BE2C (cell line): Measurements from ENCODE around the gene BARX1.
"Not testable (repeated sequence)": the region's sequence is repeated elsewhere in the genome, so short reads cannot be mapped to it uniquely, and the experiment has no call there.

Experiments used
- DNase-seq: peaks from one replicate; pipeline ENCODE4 v3.0.0-alpha.2; 2020
- H3K27me3 ChIP-seq: fragments of 250-450 bp; sonication (Bioruptor Pico); 2 replicates; pipeline ENCODE4 v1.5.1; 2020; ENCODE audit warnings: mild to moderate bottlenecking
- H3K36me3 ChIP-seq: fragments of 250-450 bp; sonication (Bioruptor Pico); 2 replicates; pipeline ENCODE4 v1.5.1; 2020; ENCODE audit warnings: mild to moderate bottlenecking
- H3K4me1 ChIP-seq: fragments of 250-450 bp; sonication (Bioruptor Pico); 2 replicates; pipeline ENCODE4 v1.5.1; 2020
- H3K4me3 ChIP-seq: 2 replicates; pipeline ENCODE4 v1.5.1; 2011; ENCODE audit warnings: low read depth, low read length
- H3K9me3 ChIP-seq: fragments of 250-450 bp; sonication (Bioruptor Pico); 2 replicates; pipeline ENCODE4 v1.5.1; 2020
- CTCF ChIP-seq: IDR thresholded peaks from 2 replicates; pipeline ENCODE4 v1.5.1; 2012; ENCODE audit warnings: mild to moderate bottlenecking, low read depth, low read length

BARX1 gene

GRCh38 chr9:93963969-93964368, 8.8 kb upstream of the BARX1 start:
- TF ChIP-seq CTCF, result no peak
- DNase-seq, result no peak

GRCh38 chr9:93963489-93963888, 8.3 kb upstream of the BARX1 start:
- DNase-seq, H3K4me1 ChIP-seq, H3K36me3 ChIP-seq, H3K4me3 ChIP-seq, H3K9me3 ChIP-seq: not testable (repeated sequence)
- peaks cover 35% of the 10 kb centered on the region for H3K27me3 ChIP-seq

More at GRCh38 chr9:93963969-93964368, 8.8 kb upstream of the BARX1 start:
- Histone ChIP-seq H3K36me3 (no peaks in the 10 kb centered on the region), H3K27me3 (peaks cover 30% of the 10 kb centered on the region), H3K9me3 (no peaks in the 10 kb centered on the region), H3K4me3 (no peak overlapping the region), H3K4me1 (no peaks in the 10 kb centered on the region)

- no peaks in the 10 kb centered on the region for H3K36me3 ChIP-seq
- DNase-seq, result peak; percentile 74
- H3K4me1 ChIP-seq, result no peaks in the 10 kb centered on the region
- TF ChIP-seq CTCF, result peak; percentile 91
- no peak overlapping the region for H3K4me3 ChIP-seq
- H3K9me3 ChIP-seq, result no peaks in the 10 kb centered on the region
- H3K27me3 ChIP-seq, result peaks cover 42% of the 10 kb centered on the region
Measured at GRCh38 chr9:93962561-93963440, 7.6 kb upstream of the BARX1 start.

- peaks cover 50% of the 10 kb centered on the region for H3K27me3 ChIP-seq
- no peaks in the 10 kb centered on the region for H3K36me3 ChIP-seq
- no peaks in the 10 kb centered on the region for H3K9me3 ChIP-seq
- no peak for TF ChIP-seq CTCF
- H3K4me1 ChIP-seq, result no peaks in the 10 kb centered on the region
- no peak overlapping the region for H3K4me3 ChIP-seq
- no peak for DNase-seq
Measured at GRCh38 chr9:93962017-93962416, 6.9 kb upstream of the BARX1 start.

GRCh38 chr9:93960971-93961841, 6.1 kb upstream of the BARX1 start:
- no peak for DNase-seq
- TF ChIP-seq CTCF, result no peak
- no peaks in the 10 kb centered on the region for H3K4me1 ChIP-seq
- H3K27me3 ChIP-seq, result peaks cover 58% of the 10 kb centered on the region
- no peak overlapping the region for H3K4me3 ChIP-seq
- no peaks in the 10 kb centered on the region for H3K36me3 ChIP-seq
- H3K9me3 ChIP-seq, result no peaks in the 10 kb centered on the region

GRCh38 chr9:93960221-93960970, 5.2 kb upstream of the BARX1 start:
- Histone ChIP-seq H3K4me3 (no peak overlapping the region), H3K4me1 (no peaks in the 10 kb centered on the region), H3K9me3 (no peaks in the 10 kb centered on the region), H3K27me3 (peaks cover 66% of the 10 kb centered on the region), H3K36me3 (no peaks in the 10 kb centered on the region)
- TF ChIP-seq CTCF, result no peak
- DNase-seq, result no peak
